ENCODE results near the gene YPEL2. TPM values are rescaled to one million over a fixed set of nuclear protein-coding genes. Genes with fewer than 3 reads are reported as not detected.
"Not testable (repeated sequence)": the region's sequence is repeated elsewhere in the genome, so short reads cannot be mapped to it uniquely, and the experiment has no call there.

Gene YPEL2
- total and polyA plus RNA-seq, 8 donors = 13.8 to 23.6 (median 19.3) TPM

DNA sequence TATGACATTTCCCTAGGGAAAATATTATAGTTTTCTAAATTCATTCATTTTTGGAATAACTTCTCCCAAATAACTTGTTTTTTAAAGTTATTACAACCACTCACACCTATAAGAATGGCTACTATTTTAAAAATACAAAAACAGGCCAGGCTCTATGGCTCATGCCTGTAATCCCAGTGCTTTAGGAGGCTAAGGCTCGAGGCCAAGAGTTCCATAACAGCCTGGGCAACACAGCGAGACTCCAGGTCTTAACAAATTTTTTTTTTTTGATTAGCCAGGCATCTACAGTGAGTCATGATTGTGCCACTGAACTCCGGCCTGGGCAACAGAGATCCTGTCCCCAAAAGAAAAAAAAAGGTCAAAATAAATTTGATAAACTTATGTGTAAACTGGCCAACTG, 43.6 kb upstream of the YPEL2 start:
- DNase-seq = no peak
- TF ChIP-seq, protein P1, sequence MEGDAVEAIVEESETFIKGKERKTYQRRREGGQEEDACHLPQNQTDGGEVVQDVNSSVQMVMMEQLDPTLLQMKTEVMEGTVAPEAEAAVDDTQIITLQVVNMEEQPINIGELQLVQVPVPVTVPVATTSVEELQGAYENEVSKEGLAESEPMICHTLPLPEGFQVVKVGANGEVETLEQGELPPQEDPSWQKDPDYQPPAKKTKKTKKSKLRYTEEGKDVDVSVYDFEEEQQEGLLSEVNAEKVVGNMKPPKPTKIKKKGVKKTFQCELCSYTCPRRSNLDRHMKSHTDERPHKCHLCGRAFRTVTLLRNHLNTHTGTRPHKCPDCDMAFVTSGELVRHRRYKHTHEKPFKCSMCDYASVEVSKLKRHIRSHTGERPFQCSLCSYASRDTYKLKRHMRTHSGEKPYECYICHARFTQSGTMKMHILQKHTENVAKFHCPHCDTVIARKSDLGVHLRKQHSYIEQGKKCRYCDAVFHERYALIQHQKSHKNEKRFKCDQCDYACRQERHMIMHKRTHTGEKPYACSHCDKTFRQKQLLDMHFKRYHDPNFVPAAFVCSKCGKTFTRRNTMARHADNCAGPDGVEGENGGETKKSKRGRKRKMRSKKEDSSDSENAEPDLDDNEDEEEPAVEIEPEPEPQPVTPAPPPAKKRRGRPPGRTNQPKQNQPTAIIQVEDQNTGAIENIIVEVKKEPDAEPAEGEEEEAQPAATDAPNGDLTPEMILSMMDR (IDR thresholded peaks at IDR 0.05) = no peak
- Histone ChIP-seq H3K27ac (peak overlapping the region in 1 of 2 donors; percentile 28), H3K4me3 (no peak overlapping the region), H3K4me1 (peaks cover 4 to 7% of the 10 kb centered on the region in 2 donors), H3K36me3 (no peaks in the 10 kb centered on the region), H3K27me3 (no peaks in the 10 kb centered on the region), H3K9me3 (no peaks in the 10 kb centered on the region)
- intact Hi-C loops (cut with DNase I) = no loop called here
- no peak for ATAC-seq

DNA sequence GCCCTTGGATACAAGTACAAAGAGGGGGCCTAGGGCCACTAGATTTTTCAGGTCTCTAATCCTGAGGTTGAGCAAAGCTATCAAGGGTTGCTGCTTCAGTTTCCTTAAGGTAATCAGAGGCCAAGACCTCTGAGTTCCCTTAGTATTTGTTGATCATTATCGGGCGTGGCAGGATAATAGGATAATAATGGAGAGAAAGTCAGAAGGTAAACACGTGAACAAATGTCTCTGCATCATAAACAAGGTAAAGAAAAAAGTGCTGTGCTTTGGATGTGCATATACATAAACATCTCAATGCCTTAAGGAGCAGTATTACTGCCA, 41.5 kb upstream of the YPEL2 start:
- no peaks in the 10 kb centered on the region for H3K9me3 ChIP-seq
- TF ChIP-seq, protein P1 (IDR thresholded peaks at IDR 0.05) = no peak
- no peak for ATAC-seq
- no peaks in the 10 kb centered on the region for H3K27me3 ChIP-seq
- H3K27ac ChIP-seq = peak overlapping the region; percentile 26 to 61
- H3K4me1 ChIP-seq = peaks cover 4 to 7% of the 10 kb centered on the region in 2 donors
- H3K36me3 ChIP-seq = no peaks in the 10 kb centered on the region
- DNase-seq = no peak
- intact Hi-C loops (cut with DNase I) = no loop called here
- no peak overlapping the region for H3K4me3 ChIP-seq

DNA sequence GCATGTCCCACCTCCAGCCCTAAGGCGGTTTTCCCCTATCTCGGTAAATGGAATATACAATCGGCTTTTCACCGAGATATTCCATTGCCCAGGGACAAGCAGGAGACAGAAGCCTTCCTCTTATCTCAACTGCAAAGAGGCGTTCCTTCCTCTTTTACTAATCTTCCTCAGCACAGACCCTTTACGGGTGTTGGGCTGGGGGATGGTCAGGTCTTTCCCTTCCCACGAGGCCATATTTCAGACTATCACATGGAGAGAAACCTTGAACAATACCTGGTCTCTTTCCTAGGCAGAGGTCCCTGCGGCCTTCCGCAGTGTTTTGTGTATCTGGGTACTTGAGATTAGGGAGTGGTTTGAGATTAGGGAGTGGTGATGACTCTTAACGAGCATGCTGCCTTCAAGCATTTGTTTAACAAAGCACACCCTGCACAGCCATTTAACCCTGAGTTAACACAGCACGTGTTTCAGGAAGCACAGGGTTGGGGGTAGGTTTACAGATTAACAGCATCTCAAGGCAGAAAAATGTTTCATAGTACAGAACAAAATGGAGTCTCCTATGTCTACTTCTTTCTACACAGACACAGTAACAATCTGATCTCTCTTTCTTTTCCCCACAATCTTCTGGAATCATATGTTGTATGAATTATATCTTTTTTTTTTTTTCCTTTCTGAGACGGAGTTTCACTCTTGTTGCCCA, 41.0 kb upstream of the YPEL2 start:
- H3K27me3 ChIP-seq; intact Hi-C loops (cut with DNase I); H3K4me1 ChIP-seq; H3K4me3 ChIP-seq; H3K36me3 ChIP-seq; H3K9me3 ChIP-seq: not testable (repeated sequence)
- peak overlapping the region; percentile 26 to 61 for H3K27ac ChIP-seq
- ATAC-seq (peak; percentile 68), DNase-seq (peak in 1 of 4 donors; percentile 48)

DNA sequence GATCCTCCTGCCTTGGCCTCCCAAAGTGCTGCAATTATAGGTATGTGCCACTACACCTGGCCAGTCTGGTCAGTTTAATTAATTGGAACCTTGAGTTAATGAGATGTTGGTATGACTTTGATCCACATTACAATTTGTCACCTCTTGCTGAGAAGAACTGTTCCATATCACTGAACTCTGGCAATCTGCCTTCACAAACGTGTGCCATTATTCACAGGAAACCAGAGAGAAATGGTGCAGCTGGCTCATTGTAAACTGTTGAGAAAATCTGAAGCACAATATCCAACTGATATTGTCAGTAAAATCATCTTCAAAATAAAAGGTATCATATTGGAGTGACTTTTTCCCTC, 39.3 kb upstream of the YPEL2 start:
- TF ChIP-seq, protein P1 (IDR thresholded peaks at IDR 0.05) = no peak
- ATAC-seq = no peak
- H3K4me3 ChIP-seq = no peak overlapping the region

DNA sequence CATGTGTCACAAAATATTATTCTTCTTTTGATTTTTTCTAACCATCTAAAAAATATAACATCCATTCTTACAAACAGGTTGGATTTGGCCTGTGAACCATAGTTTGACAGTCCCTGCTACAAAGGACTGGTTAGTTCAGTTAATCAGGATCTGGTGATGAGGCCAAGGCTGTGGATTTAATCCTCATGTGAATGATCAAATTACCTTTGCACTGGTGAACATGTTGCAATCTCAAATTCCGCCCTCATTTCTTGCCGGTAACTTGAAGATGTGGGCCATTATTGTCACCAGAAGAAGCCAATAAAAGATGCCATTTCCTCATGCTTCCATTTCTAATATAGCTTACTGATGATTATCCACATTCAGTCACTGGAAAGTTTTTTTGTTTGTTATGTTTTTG, 35.3 kb upstream of the YPEL2 start:
- ATAC-seq (peak; percentile 24), DNase-seq (no peak)
- no peaks in the 10 kb centered on the region for H3K4me1 ChIP-seq
- H3K4me3 ChIP-seq = no peak overlapping the region
- TF ChIP-seq, protein P1 (IDR thresholded peaks at IDR 0.05) = no peak
- no peaks in the 10 kb centered on the region for H3K27me3 ChIP-seq
- H3K27ac ChIP-seq = peak overlapping the region; percentile 24 to 30
- no peaks in the 10 kb centered on the region for H3K36me3 ChIP-seq
- H3K9me3 ChIP-seq = no peaks in the 10 kb centered on the region
- intact Hi-C loops (cut with DNase I) = no loop called here

More for the DNA sequence above, 39.3 kb upstream of the YPEL2 start:
- Histone ChIP-seq H3K27ac (no peak overlapping the region), H3K36me3 (no peaks in the 10 kb centered on the region), H3K27me3 (no peaks in the 10 kb centered on the region), H3K4me1 (peaks cover 4 to 7% of the 10 kb centered on the region in 2 donors), H3K9me3 (no peaks in the 10 kb centered on the region)
- intact Hi-C loops (cut with DNase I) = no loop called here
- DNase-seq = no peak

DNA sequence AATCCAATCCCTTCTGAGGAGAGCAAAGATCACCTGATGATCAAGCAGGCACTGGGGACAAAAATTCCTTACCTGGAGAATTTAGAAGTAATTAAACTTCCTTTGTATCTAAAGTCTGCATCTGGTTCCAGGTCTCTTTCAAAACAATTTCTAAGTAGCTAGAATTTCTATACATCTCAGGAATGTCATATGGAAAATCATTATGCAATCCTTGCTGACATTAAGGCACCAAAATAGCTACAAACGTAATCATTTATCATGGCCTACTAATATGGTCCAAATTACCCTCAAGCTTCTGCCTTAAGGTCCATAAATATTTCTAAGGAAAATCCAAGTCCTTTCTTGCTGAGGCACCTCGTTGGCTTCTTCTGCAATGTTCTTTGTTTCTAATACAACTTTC, 32.9 kb upstream of the YPEL2 start:
- no peaks in the 10 kb centered on the region for H3K27me3 ChIP-seq
- no peak for ATAC-seq
- DNase-seq = no peak
- TF ChIP-seq, protein P1 (IDR thresholded peaks at IDR 0.05) = no peak
- no peak overlapping the region for H3K27ac ChIP-seq
- intact Hi-C loops (cut with DNase I) = no loop called here
- H3K9me3 ChIP-seq = no peaks in the 10 kb centered on the region
- H3K4me3 ChIP-seq = no peak overlapping the region
- no peaks in the 10 kb centered on the region for H3K36me3 ChIP-seq
- H3K4me1 ChIP-seq = no peaks in the 10 kb centered on the region

Data from left lung (tissue), 10 donors.